OCI-M1 (cell line): ENCODE results near the gene TOMM40L.
"Not testable (repeated sequence)": the region's sequence is repeated elsewhere in the genome, so short reads cannot be mapped to it uniquely, and the experiment has no call there.

Experiments used
- DNase-seq: peaks from one replicate; lab custom pipeline; 2025; lab: John Stamatoyannopoulos, UW

Gene TOMM40L

GRCh38 chr1:161222175-161223019, 3.5 kb upstream of the TOMM40L start:
- no peak for DNase-seq

GRCh38 chr1:161223805-161224694, 1.8 kb upstream of the TOMM40L start:
- DNase-seq, result no peak

DNA sequence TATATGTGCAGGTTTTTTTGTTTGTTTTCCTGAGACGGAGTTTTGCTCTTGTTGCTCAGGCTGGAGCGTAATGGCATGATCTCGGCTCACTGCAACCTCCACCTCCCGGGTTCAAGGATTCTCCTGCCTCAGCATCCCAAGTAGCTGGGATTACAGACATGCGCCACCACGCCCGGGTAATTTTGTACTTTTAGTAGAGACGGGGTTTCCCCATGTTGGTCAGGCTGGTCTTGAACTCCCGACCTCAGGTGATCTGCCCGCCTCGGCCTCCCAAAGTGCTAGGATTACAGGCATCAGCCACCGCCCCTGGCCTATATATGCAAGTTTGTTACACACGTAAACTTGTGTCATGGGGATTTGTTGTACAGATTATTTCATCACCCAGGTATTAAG, 1.2 kb upstream of the TOMM40L start:
- DNase-seq, result not testable (repeated sequence)

DNA sequence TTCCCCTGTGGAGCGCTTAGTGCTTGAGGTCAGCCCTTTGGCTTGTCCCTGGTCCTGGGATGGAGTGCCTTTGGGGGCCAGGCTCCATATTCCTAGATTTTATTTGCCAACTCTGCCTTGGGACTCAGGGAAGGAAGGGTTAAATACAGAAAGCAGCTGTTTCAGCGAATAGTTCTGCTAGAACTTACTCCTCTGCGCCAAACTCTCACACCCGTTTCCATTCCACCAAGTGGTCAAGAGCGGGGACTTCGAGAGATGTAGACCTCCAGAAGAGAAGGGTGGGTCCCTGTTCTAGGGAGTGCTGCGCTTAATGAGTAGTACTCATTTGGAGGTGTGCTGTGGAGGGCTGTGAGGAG, 704 bp upstream of the TOMM40L start:
- no peak for DNase-seq

- no peak for DNase-seq
These were observed 456 bp downstream of the TOMM40L start for GRCh38 chr1:161226320-161226711.

DNA sequence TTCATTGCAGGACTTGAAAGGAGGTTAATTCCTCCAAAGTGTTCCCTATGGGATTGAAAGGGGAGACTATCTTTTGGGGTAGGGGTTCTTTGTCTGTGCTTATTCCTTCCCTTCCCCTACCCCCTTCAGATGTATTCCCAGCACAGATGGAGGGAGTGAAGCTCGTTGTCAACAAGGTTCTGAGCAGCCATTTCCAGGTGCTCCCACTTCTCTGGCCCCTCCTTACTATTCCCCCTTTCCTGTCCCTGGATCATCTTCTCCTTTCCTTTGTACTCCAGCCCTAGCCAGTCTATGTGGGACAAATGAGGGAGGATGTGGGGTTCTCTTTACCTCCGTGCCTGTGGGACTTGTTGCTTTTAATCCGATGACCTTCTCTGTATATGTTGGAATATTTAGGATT, 899 bp downstream of the TOMM40L start:
- DNase-seq, result peak; percentile 58

GRCh38 chr1:161227196-161227871, 1.5 kb downstream of the TOMM40L start:
- peak; percentile 97 for DNase-seq

DNA sequence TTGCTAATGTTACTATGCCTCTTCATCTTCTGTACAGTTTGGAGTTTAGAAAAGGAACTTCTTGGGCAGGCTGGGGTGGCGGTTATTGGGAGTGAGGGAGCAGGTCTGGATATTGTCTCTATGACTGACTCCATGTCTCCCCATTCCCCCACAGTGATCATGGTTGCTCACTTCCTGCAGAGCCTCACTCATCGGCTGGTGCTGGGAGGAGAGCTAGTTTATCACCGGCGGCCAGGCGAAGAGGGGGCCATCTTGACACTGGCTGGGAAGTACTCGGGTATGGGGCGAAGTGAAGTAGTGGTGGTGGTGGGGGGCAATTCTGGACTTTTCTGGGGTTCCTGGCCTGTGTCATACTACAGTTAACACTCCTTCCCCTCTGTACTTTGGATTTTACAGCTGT, 2.2 kb downstream of the TOMM40L start:
- no peak for DNase-seq

DNA sequence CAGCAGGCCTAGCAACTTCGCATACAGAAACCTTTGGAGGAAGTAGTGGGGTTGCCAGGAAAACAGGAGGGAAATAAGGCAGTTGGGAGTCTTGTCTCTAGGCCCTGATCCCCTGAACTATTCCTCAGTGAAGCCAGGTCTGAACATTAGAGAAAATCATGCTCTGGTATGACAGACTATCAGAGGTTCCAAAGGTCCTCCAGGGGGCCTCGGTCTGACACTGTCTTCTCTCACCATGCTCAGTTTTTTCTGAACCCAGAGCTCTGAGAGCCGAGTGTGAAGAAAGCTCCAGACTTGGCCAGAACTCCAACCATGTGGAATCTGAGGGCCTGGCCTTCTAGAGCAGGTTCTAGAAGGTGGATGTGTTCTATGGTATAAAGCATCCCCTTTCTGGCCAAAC, 4.0 kb downstream of the TOMM40L start:
- no peak for DNase-seq

GRCh38 chr1:161230762-161231161, 4.9 kb downstream of the TOMM40L start:
- DNase-seq, result no peak

DNA sequence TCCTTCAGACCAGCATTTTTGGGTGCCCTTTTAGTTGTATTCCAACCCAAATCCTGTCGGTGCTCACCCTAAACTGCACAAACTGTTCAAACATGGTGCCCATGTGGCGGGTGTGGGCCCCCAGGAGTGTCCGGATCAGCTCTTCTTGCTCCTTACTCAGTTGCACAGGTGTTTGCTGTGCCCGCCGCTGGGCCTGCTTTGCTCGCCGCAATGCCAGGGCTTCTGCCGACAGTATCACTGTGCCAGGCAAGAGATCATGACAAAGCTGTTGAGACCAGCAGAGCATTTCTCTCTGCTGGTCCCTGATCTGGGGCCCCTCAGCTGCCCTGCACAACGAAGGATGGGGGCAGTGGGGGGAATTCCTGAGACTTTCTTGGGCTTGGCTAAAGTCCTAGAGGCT, 7.2 kb downstream of the TOMM40L start:
- no peak for DNase-seq

DNA sequence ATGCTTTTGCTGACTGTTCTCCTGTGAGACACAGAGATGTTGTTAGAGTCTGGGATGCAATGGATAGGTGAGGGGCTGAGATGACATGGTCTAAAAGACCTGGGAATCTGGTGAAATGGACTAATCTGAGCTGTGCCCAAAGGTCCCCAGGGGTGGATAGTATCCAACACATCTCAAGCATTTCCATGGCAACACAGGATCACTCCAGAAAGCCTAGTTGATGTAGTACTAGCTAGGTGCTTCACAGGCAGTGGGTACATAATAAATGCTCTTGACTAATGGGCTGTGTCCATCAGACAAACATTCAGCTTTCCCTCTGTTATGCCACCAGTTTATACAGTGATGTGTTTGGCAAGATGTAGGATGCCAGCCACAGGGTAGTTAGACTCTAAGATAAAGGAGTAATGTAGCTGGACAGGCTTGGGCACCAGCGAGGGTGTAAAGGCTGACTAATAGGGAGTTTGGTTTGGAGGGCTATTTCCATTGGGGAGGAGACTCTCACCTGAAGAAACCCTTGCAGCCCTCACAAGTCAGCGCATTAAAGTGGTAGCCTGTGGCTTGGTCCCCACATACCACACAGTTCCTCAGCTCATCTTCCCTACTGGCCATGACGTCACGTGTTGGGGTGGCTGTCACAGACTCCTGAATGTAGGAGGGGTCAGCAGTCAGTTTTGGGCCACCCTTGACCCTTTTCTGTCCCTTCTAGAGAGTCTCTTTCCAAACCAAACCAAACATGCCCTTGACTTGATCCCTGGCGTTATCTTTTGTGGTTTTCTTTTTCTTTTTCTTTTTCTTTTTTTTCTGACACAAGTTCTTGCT, 10.3 kb downstream of the TOMM40L start:
- DNase-seq, result peak; percentile 21

DNA sequence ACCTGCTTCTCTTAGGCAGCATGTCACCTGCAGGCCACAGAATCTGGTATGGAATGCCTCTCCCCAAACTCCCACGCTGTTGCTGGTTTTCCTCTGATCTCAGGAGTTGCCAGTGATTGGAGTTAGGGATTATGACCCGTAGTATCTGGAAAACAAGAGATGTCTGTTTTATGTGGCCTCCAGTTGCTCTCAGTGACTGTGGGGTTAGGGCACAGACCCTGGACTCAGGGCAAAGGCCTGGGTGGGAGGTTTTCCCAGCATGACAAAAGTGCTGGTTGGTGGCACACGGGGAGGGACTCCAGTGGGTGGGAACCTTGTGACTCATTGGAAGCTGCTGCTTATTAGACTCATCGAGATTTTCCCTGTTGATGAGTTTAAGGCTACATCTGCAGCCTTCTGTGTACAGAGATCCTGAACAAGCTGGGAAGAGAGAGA, 12.2 kb downstream of the TOMM40L start, which contains the start of gene NR1I3:
NR1I3 (minus strand) TSS at position 165 of the 435 bp plus-strand sequence. CDS start 1,638 bp downstream, outside the sequence.
- no peak for DNase-seq

DNA sequence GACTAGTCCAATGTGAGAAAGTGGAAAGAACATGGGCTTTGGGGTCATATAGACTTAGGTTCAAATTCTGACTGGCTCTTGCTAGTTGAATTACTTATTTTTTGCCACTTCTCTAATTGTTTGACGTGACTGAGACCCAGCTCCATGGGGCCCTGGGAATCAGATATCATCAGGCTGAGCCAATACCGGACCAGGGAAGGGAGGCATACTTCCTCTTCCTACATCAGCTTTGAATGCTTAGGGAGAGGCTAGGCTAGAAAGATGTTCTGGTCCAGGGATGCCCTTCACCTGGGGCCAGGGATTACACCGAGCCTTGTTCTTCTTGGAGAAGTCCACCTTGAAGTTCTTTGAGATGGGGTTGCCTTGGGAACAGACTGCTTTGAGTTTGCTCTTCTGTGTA, 15.8 kb downstream of the TOMM40L start:
- peak; percentile 81 for DNase-seq

DNA sequence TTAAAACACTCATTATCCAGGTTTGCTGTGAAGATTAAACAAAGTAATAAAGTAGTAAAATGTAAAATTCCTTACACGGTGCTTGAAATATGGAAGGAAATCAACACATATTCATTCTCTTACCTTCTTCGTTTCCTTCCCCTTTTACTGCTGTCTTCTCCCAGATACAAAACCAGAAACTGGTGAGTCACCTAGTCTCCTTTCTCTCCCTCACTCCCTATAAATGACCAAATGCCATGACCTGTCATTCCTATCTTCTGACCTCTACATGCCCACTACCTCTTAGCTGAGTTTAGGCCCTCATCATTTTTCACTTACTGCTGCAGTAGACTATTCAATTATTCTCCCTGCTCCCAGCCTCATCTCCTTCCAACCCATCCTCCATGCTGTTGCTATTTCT, 16.5 kb downstream of the TOMM40L start:
- peak; percentile 23 for DNase-seq

- no peak for DNase-seq
These were observed 19.0 kb downstream of the TOMM40L start for GRCh38 chr1:161244888-161245287.

GRCh38 chr1:161250100-161250499, 24.2 kb downstream of the TOMM40L start:
- not testable (repeated sequence) for DNase-seq

- no peak for DNase-seq
These were observed 25.0 kb downstream of the TOMM40L start for GRCh38 chr1:161250829-161251228.

- DNase-seq, result no peak
These were observed 25.7 kb downstream of the TOMM40L start for GRCh38 chr1:161251579-161251978.

GRCh38 chr1:161255302-161255701, 29.4 kb downstream of the TOMM40L start:
- not testable (repeated sequence) for DNase-seq

DNA sequence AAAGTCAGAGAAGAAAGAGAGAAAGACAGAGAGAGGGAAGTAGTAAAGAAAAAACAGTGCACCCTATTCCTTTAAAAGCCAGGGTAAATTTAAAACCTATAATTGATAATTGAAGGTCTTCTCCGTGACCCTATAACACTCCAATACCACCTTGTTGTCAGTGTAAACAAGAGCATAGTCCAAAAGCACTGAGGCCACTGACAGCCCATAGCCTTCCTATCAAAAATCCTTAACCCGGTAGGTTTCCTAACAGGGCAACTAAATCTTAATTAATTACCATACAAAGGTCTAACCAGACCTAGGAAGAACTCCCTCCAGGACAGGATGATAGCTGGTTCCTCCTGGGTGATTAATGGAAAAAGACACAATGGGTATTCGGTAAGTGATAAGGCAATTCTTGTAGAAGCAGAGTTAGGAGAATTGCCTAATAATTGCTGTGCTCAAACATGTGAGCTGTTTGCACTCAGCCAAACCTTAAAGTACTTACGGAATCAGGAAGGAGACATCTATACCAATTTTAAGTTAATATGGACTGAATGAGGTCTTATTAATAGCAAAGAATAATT, 30.2 kb downstream of the TOMM40L start:
- not testable (repeated sequence) for DNase-seq
